Activated CD4-positive, alpha-beta T cell treated with anti-CD3 and anti-CD28 coated beads, Interleukin-2, amount 10 ng/mL, durations not matched to agents 7 days and 5 days (primary cell): ENCODE data around the gene HS3ST2. TPM values are rescaled to one million over a fixed set of nuclear protein-coding genes. Genes with fewer than 3 reads are reported as not detected.

Experiments used
- CTCF ChIA-PET: fragments of 350-600 bp; sonication (Branson Sonifier 250); formaldehyde crosslinking; loops from one replicate; lab custom pipeline; 2021; ENCODE audit warnings: antibody characterized with exemption; lab: Charles Lee
- POLR2A ChIA-PET: fragments of 350-600 bp; sonication (Branson Sonifier 250); formaldehyde crosslinking; loops from one replicate; lab custom pipeline; 2021; ENCODE audit warnings: antibody characterized with exemption; lab: Charles Lee
- DNase-seq: peaks from one replicate; pipeline ENCODE4 v3.0.0-alpha.2; 2020
- H3K27ac Mint-ChIP-seq: one replicate; pipeline ENCODE4 v1.8.0; 2021; ENCODE audit warnings: mild to moderate bottlenecking, moderate library complexity, mixed read lengths
- H3K27me3 Mint-ChIP-seq: one replicate; pipeline ENCODE4 v1.8.0; 2021; ENCODE audit warnings: mixed read lengths
- H3K36me3 Mint-ChIP-seq: one replicate; pipeline ENCODE4 v1.8.0; 2021; ENCODE audit warnings: low read depth, mixed read lengths
- H3K4me1 Mint-ChIP-seq: one replicate; pipeline ENCODE4 v1.8.0; 2021; ENCODE audit warnings: mixed read lengths
- H3K4me3 Mint-ChIP-seq: one replicate; pipeline ENCODE4 v1.8.0; 2021; ENCODE audit warnings: mild to moderate bottlenecking, moderate library complexity, mixed read lengths
- H3K9me3 Mint-ChIP-seq: one replicate; pipeline ENCODE4 v1.8.0; 2021; ENCODE audit warnings: mixed read lengths
- total RNA-seq, 2 experiments: library from RNA; stranded (reverse); gene quantifications; one replicate each; pipeline ENCODE4 v1.2.3, GENCODE V29; 2021

HS3ST2 gene
- total RNA-seq, 2 experiments from 2014 or later, result not detected

GRCh38 chr16:22948603-22949368, 134.8 kb downstream of the HS3ST2 start:
- no peaks in the 10 kb centered on the region for H3K9me3 Mint-ChIP-seq

GRCh38 chr16:22955461-22956070, 141.6 kb downstream of the HS3ST2 start:
- Mint-ChIP-seq H3K4me1 (no peaks in the 10 kb centered on the region), H3K36me3 (no peaks in the 10 kb centered on the region), H3K27me3 (peaks cover 9% of the 10 kb centered on the region), H3K4me3 (no peak overlapping the region), H3K9me3 (no peaks in the 10 kb centered on the region), H3K27ac (no peak overlapping the region)
- CTCF ChIA-PET, result no interaction called here
- DNase-seq, result no peak
- POLR2A ChIA-PET, result no interaction called here

More at GRCh38 chr16:22948603-22949368, 134.8 kb downstream of the HS3ST2 start:
- POLR2A ChIA-PET, result no interaction called here
- H3K27ac Mint-ChIP-seq, result no peak overlapping the region
- H3K4me3 Mint-ChIP-seq, result no peak overlapping the region
- peak; percentile 67 for DNase-seq
- CTCF ChIA-PET, result interaction anchor here (1.1 kb wide), 1 partner anchor 41 kb away, joined by 3 read pairs; no protein-coding TSS in a partner anchor
- H3K27me3 Mint-ChIP-seq, result peaks cover 32% of the 10 kb centered on the region
- H3K4me1 Mint-ChIP-seq, result peaks cover 3% of the 10 kb centered on the region
- H3K36me3 Mint-ChIP-seq, result no peaks in the 10 kb centered on the region

GRCh38 chr16:22961206-22961605, 147.2 kb downstream of the HS3ST2 start:
- Mint-ChIP-seq H3K36me3 (no peaks in the 10 kb centered on the region), H3K4me3 (no peak overlapping the region), H3K4me1 (no peaks in the 10 kb centered on the region), H3K9me3 (no peaks in the 10 kb centered on the region), H3K27ac (no peak overlapping the region), H3K27me3 (peaks cover 6% of the 10 kb centered on the region)
- no peak for DNase-seq
- ChIA-PET POLR2A (no interaction called here), CTCF (no interaction called here)

- no peak for DNase-seq
- CTCF ChIA-PET, result no interaction called here
- Mint-ChIP-seq H3K9me3 (no peaks in the 10 kb centered on the region), H3K27me3 (peaks cover 8% of the 10 kb centered on the region), H3K36me3 (no peaks in the 10 kb centered on the region), H3K4me3 (no peak overlapping the region), H3K27ac (no peak overlapping the region), H3K4me1 (no peaks in the 10 kb centered on the region)
- POLR2A ChIA-PET, result no interaction called here
Measured at GRCh38 chr16:22962905-22963304, 148.9 kb downstream of the HS3ST2 start.
